GM12878 (cell line): ENCODE results near the gene DAPK3. TPM values are rescaled to one million over a fixed set of nuclear protein-coding genes. Genes with fewer than 3 reads are reported as not detected.

Experiments
- BMI1 ChIP-seq: fragments of 450-650 bp; IDR thresholded peaks from 2 replicates; pipeline ENCODE4 v1.6.1; 2016; ENCODE audit warnings: mild to moderate bottlenecking, moderate library complexity, borderline replicate concordance
- CBX3 ChIP-seq: fragments of 200-600 bp; sonication (generic); IDR thresholded peaks from 2 replicates; pipeline ENCODE4 v1.6.1; 2016; ENCODE audit warnings: low read depth, borderline replicate concordance
- FOXK2 ChIP-seq: fragments of 450-650 bp; IDR thresholded peaks from 2 replicates; pipeline ENCODE4 v1.6.1; 2017; ENCODE audit warnings: mild to moderate bottlenecking, moderate library complexity
- FOXM1 ChIP-seq: IDR thresholded peaks from 2 replicates; pipeline ENCODE4 v1.6.1; 2012; ENCODE audit warnings: low read depth, mild to moderate bottlenecking, inconsistent platforms, low read length, moderate library complexity
- IKZF1 ChIP-seq: fragments of 450-650 bp; conservative IDR thresholded peaks from 2 replicates; pipeline ENCODE4 v1.6.1; 2017; ENCODE audit warnings: antibody characterized with exemption, mild to moderate bottlenecking
- IKZF2 ChIP-seq, 2 experiments: fragments of 450-650 bp; IDR thresholded peaks; 2 replicates each; pipeline ENCODE4 v1.6.1; 2017; ENCODE audit warnings: mild to moderate bottlenecking in 2 of 2, moderate library complexity in 2 of 2
- NBN ChIP-seq: fragments of 450-650 bp; IDR thresholded peaks from 2 replicates; pipeline ENCODE4 v1.6.1; 2016
- NRF1 ChIP-seq: conservative IDR thresholded peaks from 2 replicates; pipeline ENCODE4 v1.6.1; 2011; ENCODE audit warnings: mild to moderate bottlenecking, low read depth, low read length, improper control_type of control experiment
- POLR2A ChIP-seq: IDR thresholded peaks from 2 replicates; pipeline ENCODE4 v1.6.1; 2011; ENCODE audit warnings: low read depth, mild to moderate bottlenecking, low read length
- RUNX3 ChIP-seq: IDR thresholded peaks from 2 replicates; pipeline ENCODE4 v1.6.1; 2012; ENCODE audit warnings: low read length, inconsistent platforms
- SPI1 ChIP-seq: IDR thresholded peaks from 2 replicates; pipeline ENCODE4 v1.6.1; 2011; ENCODE audit warnings: low read depth, mild to moderate bottlenecking, low read length, moderate library complexity, borderline replicate concordance; ENCODE audit not compliant: insufficient read depth
- TCF7 ChIP-seq: IDR thresholded peaks from 2 replicates; pipeline ENCODE4 v1.6.1; 2014; ENCODE audit warnings: antibody characterized with exemption, borderline replicate concordance
- polyA plus RNA-seq, 11 experiments: library from polyadenylated mRNA; depleted of rRNA in 4 of 11; unstranded in 6 of 11; stranded (reverse) in 5 of 11; fragments of >200 nt; fragmentation: Nextera tagmentation in 4 of 11; fragmentation: Illumina TruSeq in 1 of 11; extraction: Ambion mirVana in 4 of 11; extraction: Trizol in 1 of 11; gene quantifications; 1 replicate in 1 of 11; 2 replicates in 10 of 11; pipeline versions ENCODE4 v1.2.1 to v1.2.3, GENCODE V29; 2011 to 2016; ENCODE audit warnings: inconsistent platforms in 2 of 11, missing spikeins in 2 of 11, low read depth in 1 of 11
- total RNA-seq, 4 experiments: library from RNA; depleted of rRNA in 3 of 4; stranded (reverse); fragments of >200 nt in 3 of 4; fragmentation: Illumina TruSeq in 1 of 4; extraction: Trizol in 1 of 4; gene quantifications; 2 replicates each; pipeline versions ENCODE4 v1.2.1 to v1.2.3, GENCODE V29; 2013 to 2021
- TF ChIP-seq, protein P1 (sequence below): fragments of 450-650 bp; formaldehyde crosslinking; IDR thresholded peaks from 2 replicates; pipeline ENCODE4 v1.4.0; 2022; ENCODE audit warnings: mild to moderate bottlenecking, moderate library complexity
- TF ChIP-seq, protein P2 (sequence below): fragments of 450-650 bp; IDR thresholded peaks from 2 replicates; pipeline ENCODE4 v1.6.1; 2017; ENCODE audit warnings: mild to moderate bottlenecking, low read depth, inconsistent platforms; ENCODE audit not compliant: poor library complexity, severe bottlenecking
- TF ChIP-seq, protein P3 (sequence below): IDR thresholded peaks from 2 replicates; pipeline ENCODE4 v1.6.1; 2012; ENCODE audit warnings: low read depth, low read length, improper control_type of control experiment
- TF ChIP-seq, protein P4 (sequence below): IDR thresholded peaks from 2 replicates; pipeline ENCODE4 v1.6.1; 2012; ENCODE audit warnings: low read depth, low read length, improper control_type of control experiment
- TF ChIP-seq, protein P5 (sequence below): IDR thresholded peaks from 2 replicates; pipeline ENCODE4 v1.6.1; 2011; ENCODE audit warnings: borderline replicate concordance, low read depth, mild to moderate bottlenecking, moderate library complexity, mixed read lengths, low read length; ENCODE audit not compliant: insufficient read depth; ENCODE audit errors: extremely low read length
- TF ChIP-seq, protein P6 (sequence below): fragments of 150-350 bp; IDR thresholded peaks from 2 replicates; pipeline ENCODE4 v1.6.1; 2014; ENCODE audit warnings: mild to moderate bottlenecking, low read depth, low read length

Gene DAPK3
- total and polyA plus RNA-seq, 10 of the 15 experiments (the other 5 are each of a cell fraction or from before 2014, with no cell fraction given), result 0.13 to 46.4 (median 24.8) TPM

DNA sequence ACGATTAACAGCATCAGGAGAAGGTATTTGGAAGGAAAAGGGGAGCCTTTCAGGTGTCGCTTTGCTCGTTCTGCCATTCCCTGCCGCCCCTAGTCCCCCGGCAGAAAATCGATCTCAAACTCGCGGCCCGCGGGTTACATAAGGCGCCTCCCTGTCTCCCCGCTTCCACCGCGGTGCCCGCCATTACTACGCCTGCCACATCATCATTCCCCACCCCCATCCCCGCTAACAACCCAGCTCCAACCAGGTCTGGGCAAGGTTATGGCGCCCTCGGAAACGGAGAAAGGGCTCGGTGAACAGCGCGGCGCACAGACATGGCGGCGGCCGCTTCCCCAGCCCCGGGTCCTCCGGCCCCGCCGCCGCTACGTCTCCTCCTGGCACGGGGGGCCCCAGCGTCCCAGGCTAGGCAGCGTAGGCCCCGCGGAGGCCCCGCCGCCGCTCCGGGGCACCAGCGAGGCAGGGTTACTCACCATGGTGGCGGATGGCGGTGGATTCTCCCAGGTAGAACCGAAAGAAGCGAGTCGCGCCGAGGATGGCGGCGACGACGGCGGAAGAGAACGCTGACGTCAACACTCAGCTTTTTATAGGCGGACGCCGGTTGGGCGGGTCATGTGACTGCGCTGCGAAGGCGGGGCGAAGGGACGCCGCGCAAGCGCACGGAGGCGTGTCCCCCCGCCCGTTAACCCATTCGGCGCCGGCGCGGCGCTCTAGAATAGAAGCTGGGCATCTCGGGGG lies 14.2 kb upstream of the DAPK3 start, which contains the start of gene EEF2 (continued):
- TF ChIP-seq, protein P1, sequence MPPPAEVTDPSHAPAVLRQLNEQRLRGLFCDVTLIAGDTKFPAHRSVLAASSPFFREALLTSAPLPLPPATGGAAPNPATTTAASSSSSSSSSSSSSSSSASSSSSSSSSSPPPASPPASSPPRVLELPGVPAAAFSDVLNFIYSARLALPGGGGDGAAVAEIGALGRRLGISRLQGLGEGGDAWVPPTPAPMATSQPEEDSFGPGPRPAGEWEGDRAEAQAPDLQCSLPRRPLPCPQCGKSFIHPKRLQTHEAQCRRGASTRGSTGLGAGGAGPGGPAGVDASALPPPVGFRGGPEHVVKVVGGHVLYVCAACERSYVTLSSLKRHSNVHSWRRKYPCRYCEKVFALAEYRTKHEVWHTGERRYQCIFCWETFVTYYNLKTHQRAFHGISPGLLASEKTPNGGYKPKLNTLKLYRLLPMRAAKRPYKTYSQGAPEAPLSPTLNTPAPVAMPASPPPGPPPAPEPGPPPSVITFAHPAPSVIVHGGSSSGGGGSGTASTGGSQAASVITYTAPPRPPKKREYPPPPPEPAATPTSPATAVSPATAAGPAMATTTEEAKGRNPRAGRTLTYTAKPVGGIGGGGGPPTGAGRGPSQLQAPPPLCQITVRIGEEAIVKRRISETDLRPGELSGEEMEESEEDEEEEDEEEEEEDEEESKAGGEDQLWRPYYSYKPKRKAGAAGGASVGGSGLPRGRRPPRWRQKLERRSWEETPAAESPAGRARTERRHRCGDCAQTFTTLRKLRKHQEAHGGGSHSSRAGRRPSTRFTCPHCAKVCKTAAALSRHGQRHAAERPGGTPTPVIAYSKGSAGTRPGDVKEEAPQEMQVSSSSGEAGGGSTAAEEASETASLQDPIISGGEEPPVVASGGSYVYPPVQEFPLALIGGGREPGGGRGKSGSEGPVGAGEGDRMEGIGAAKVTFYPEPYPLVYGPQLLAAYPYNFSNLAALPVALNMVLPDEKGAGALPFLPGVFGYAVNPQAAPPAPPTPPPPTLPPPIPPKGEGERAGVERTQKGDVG (CRISPR knock-in tag), result no peak
- TF ChIP-seq CBX3 (no peak), IKZF1 (peak; percentile 85), BMI1 (no peak), FOXM1 (no peak), POLR2A (peak; percentile 100), SPI1 (no peak), TCF7 (no peak), RUNX3 (peak; percentile 62), FOXK2 (no peak), IKZF2 (IDR thresholded peaks at IDR 0.05) (peak in 1 of 2 experiments; percentile 31; a peak in 1 of 4 replicates), NBN (no peak), NRF1 (peak; percentile 89)
- TF ChIP-seq, protein P2, sequence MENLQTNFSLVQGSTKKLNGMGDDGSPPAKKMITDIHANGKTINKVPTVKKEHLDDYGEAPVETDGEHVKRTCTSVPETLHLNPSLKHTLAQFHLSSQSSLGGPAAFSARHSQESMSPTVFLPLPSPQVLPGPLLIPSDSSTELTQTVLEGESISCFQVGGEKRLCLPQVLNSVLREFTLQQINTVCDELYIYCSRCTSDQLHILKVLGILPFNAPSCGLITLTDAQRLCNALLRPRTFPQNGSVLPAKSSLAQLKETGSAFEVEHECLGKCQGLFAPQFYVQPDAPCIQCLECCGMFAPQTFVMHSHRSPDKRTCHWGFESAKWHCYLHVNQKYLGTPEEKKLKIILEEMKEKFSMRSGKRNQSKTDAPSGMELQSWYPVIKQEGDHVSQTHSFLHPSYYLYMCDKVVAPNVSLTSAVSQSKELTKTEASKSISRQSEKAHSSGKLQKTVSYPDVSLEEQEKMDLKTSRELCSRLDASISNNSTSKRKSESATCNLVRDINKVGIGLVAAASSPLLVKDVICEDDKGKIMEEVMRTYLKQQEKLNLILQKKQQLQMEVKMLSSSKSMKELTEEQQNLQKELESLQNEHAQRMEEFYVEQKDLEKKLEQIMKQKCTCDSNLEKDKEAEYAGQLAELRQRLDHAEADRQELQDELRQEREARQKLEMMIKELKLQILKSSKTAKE, result no peak
- TF ChIP-seq, protein P3, sequence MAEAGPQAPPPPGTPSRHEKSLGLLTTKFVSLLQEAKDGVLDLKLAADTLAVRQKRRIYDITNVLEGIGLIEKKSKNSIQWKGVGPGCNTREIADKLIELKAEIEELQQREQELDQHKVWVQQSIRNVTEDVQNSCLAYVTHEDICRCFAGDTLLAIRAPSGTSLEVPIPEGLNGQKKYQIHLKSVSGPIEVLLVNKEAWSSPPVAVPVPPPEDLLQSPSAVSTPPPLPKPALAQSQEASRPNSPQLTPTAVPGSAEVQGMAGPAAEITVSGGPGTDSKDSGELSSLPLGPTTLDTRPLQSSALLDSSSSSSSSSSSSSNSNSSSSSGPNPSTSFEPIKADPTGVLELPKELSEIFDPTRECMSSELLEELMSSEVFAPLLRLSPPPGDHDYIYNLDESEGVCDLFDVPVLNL, result no peak
- TF ChIP-seq, protein P4, sequence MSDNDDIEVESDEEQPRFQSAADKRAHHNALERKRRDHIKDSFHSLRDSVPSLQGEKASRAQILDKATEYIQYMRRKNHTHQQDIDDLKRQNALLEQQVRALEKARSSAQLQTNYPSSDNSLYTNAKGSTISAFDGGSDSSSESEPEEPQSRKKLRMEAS, result peak; percentile 80; the same call in 1 of the 2 replicates
- TF ChIP-seq, protein P5, sequence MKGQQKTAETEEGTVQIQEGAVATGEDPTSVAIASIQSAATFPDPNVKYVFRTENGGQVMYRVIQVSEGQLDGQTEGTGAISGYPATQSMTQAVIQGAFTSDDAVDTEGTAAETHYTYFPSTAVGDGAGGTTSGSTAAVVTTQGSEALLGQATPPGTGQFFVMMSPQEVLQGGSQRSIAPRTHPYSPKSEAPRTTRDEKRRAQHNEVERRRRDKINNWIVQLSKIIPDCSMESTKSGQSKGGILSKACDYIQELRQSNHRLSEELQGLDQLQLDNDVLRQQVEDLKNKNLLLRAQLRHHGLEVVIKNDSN, result peak; percentile 94
- TF ChIP-seq, protein P6, sequence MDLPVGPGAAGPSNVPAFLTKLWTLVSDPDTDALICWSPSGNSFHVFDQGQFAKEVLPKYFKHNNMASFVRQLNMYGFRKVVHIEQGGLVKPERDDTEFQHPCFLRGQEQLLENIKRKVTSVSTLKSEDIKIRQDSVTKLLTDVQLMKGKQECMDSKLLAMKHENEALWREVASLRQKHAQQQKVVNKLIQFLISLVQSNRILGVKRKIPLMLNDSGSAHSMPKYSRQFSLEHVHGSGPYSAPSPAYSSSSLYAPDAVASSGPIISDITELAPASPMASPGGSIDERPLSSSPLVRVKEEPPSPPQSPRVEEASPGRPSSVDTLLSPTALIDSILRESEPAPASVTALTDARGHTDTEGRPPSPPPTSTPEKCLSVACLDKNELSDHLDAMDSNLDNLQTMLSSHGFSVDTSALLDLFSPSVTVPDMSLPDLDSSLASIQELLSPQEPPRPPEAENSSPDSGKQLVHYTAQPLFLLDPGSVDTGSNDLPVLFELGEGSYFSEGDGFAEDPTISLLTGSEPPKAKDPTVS, result 0 out of 2 replicates have a peak, but pooled peaks have one; percentile 33
